Activated T-cell treated with anti-CD3 and anti-CD28 coated beads, Interleukin-2, amount 50 U/mL, for 24 hours (primary cell): ENCODE data around the gene ING4.

Source experiments
- DNase-seq: peaks from one replicate; pipeline ENCODE4 v3.0.0-alpha.2; 2020
- H3K27ac Mint-ChIP-seq: 2 replicates; pipeline ENCODE4 v1.8.0; 2020; ENCODE audit warnings: mild to moderate bottlenecking, mixed read lengths
- H3K27me3 Mint-ChIP-seq: 2 replicates; pipeline ENCODE4 v1.8.0; 2020; ENCODE audit warnings: mixed read lengths
- H3K36me3 Mint-ChIP-seq: 2 replicates; pipeline ENCODE4 v1.8.0; 2020; ENCODE audit warnings: low read depth, mixed read lengths
- H3K4me1 Mint-ChIP-seq: 2 replicates; pipeline ENCODE4 v1.8.0; 2020; ENCODE audit warnings: low read depth, mixed read lengths
- H3K4me3 Mint-ChIP-seq: 2 replicates; pipeline ENCODE4 v1.8.0; 2020; ENCODE audit warnings: mild to moderate bottlenecking, moderate library complexity, mixed read lengths
- H3K9me3 Mint-ChIP-seq: 2 replicates; pipeline ENCODE4 v1.8.0; 2020; ENCODE audit warnings: mixed read lengths

Gene ING4

DNA sequence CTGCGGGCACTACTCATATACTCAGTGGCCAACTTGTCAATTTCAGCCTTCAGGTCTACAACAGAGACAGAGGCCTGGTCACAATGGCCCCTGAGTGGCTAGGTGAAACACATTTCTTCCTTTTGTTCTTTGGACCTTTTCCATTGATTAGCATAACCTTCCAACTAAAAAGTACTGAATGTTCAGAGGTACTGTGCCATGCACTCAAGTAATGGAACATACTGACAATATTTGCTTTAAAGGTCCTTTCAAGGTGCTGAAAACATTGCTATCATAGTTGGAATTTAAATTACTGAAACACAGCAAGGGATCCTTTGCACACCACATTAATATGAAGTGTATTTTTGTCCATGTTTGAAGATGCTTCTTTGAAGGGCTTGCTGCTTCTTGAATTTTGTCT, 9.6 kb downstream of the ING4 start:
- Mint-ChIP-seq H3K9me3 (no peaks in the 10 kb centered on the region), H3K4me1 (peaks cover 4% of the 10 kb centered on the region), H3K4me3 (no peak overlapping the region), H3K36me3 (peaks cover 70% of the 10 kb centered on the region), H3K27me3 (no peaks in the 10 kb centered on the region), H3K27ac (no peak overlapping the region)
- DNase-seq = no peak

DNA sequence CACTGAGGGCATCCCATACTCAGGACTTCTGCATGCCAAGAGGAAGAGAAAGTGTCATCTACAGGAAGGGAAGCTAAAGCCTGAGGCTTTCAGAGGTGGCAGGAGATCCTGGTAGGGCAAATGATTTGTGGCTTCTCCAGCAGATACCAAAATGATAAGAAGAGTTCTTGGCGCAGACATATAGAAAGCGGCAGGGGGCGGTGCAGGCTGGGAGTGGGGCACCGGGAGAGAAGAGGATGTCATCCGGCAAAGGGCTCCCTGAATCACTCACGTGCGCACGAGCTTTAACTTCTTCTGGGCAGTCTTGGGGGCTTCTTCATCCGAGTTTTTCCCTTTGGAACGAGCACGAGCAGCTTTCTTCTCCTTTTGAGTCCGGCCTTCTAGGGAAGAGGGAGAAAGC, 10.5 kb downstream of the ING4 start:
- no peak overlapping the region for H3K27ac Mint-ChIP-seq
- H3K9me3 Mint-ChIP-seq = no peaks in the 10 kb centered on the region
- H3K27me3 Mint-ChIP-seq = no peaks in the 10 kb centered on the region
- peaks cover 70% of the 10 kb centered on the region for H3K36me3 Mint-ChIP-seq
- H3K4me3 Mint-ChIP-seq = no peak overlapping the region
- no peak for DNase-seq
- H3K4me1 Mint-ChIP-seq = peaks cover under 1% of the 10 kb centered on the region

DNA sequence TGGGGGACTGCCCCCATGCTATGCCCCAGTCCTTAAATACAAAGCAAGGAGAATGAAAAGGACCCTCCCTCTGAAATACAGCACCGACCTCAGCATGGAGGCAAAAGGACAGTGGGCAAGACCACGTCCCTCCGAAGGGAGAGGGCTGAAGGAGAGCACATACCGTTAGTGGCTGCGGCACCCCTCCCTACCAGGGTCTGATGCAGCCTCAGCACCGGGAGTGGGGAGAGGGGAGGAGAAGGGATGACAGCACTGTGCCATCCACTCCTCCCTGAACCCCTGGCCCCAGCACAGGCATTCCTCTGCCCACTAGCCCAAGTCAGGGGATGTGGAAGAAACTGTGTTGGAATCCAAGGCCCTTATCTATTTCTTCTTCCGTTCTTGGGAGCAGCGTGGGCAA, 12.1 kb downstream of the ING4 start:
- Mint-ChIP-seq H3K36me3 (peaks cover 66% of the 10 kb centered on the region), H3K9me3 (no peaks in the 10 kb centered on the region), H3K4me3 (no peak overlapping the region), H3K27me3 (no peaks in the 10 kb centered on the region), H3K27ac (no peak overlapping the region), H3K4me1 (peaks cover 10% of the 10 kb centered on the region)
- no peak for DNase-seq

DNA sequence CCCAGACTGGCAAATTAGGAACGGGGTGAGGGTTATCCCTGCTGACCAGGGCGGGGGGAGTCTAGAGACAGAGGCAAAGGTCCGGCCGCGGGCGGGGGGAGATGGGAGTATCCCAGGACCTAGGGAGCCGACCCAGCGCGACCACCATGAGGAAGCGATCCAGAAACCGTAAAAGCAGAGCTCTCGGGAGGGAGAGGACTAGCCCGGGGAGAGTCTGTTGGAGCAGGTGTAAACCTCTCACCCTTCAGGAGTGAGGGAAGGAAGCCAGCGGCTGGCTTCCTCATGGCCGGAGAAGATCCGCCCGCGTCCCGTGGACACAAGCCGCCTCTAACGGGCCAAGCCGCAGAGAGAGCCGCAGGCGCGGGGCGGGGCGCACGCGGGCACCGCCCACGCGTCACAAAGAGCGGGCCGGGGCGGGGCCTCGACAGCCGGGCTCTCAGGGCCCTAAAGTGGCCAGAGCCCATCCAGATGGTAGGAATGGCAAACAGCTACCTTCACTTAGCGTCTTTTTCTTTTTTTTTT, 15.8 kb downstream of the ING4 start, which contains the start of gene ACRBP:
ACRBP (minus strand) TSS at position 350 of the 522 bp plus-strand sequence; CDS start at position 284, 66 bp downstream.
- H3K4me1 Mint-ChIP-seq = peaks cover 10% of the 10 kb centered on the region
- H3K36me3 Mint-ChIP-seq = peaks cover 40% of the 10 kb centered on the region
- H3K27me3 Mint-ChIP-seq = no peaks in the 10 kb centered on the region
- H3K4me3 Mint-ChIP-seq = peak within 1 kb of the TSS; percentile 66
- peak within 1 kb of the TSS; percentile 76 for H3K27ac Mint-ChIP-seq
- peaks cover 14% of the 10 kb centered on the region for H3K9me3 Mint-ChIP-seq
- peak; percentile 66 for DNase-seq

DNA sequence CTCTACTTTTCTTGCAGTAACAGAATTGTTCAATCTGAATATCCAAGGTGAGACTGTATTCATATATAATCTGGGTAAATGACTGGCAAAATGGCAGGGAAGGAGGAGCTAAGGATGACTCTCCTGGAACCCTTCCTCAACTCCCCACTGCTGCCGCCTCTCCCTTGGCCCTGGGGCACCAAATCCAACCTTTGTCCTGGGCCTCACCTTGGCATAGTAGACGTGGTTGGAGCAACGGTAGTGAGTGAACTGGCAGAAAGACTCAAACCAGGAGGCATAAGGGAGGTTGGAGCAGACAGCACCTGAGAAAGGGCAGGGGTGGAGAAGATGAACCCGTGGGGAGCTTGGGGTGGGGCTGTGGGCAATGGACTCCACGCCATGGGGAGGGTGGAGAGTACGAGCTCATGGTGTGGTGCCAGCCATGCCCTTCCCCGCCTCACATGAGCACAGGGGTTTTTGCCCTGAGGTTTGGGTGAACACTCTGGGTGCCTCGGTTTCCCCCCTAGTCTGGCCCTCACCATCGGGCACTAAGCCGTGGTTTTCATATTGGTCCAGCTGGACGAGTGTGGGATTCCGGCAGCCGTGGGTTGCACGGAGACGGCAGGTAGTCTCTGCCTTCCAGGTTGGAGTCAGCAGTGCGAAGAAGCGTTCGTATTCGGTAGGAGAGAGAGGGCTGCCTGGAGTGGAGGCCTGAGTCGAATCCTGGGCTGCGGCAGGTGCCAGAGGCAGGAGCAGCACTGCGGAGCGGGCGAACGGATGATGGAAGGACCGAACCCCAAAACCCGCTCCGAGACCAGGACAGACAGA, 16.4 kb downstream of the ING4 start:
- Mint-ChIP-seq H3K4me3 (peak overlapping the region; percentile 66), H3K27me3 (no peaks in the 10 kb centered on the region), H3K36me3 (peaks cover 35% of the 10 kb centered on the region), H3K27ac (peak overlapping the region; percentile 76), H3K4me1 (peaks cover 10% of the 10 kb centered on the region), H3K9me3 (peaks cover 14% of the 10 kb centered on the region)
- no peak for DNase-seq

DNA sequence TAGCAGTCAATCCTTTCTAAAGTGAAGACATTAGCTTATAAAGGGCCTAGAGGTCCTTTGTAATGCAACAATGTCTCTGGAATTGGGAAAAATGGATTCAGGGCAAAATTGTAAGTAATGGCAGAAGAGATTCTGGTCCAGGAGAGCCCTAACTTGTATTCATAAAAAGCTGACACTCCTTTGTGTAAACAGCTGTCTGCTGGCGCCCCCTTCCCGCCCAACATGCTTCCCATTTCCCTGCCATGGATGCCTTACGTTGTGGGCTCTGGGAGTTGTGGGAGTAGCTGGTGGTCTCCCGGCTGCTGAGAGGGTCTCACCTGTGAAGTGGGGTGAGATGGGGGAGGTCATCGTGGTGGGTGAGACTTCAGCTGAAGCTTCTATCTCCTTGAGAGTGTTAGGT, 18.0 kb downstream of the ING4 start:
- peaks cover 10% of the 10 kb centered on the region for H3K4me1 Mint-ChIP-seq
- no peak overlapping the region for H3K27ac Mint-ChIP-seq
- H3K27me3 Mint-ChIP-seq = no peaks in the 10 kb centered on the region
- DNase-seq = no peak
- H3K9me3 Mint-ChIP-seq = peaks cover 14% of the 10 kb centered on the region
- H3K4me3 Mint-ChIP-seq = no peak overlapping the region
- H3K36me3 Mint-ChIP-seq = peaks cover 20% of the 10 kb centered on the region

DNA sequence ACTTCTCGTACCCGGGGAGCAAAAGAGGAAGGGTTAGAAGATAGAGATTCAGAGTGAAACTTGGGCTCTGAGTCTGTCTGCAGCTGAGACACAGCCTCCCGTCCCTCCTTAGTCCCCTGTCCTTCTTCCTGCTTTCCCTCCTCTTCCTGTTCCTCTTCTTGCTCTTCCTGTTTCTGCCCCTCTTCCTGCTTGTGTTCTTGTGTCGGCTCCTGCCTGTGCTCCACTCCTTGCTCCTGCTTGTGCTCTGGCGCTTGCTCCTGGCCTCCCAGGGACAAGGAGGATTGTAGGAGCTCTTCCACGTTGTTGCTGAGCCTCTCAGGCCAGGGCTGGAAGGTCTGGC, 18.7 kb downstream of the ING4 start:
- Mint-ChIP-seq H3K9me3 (peaks cover 14% of the 10 kb centered on the region), H3K27me3 (no peaks in the 10 kb centered on the region), H3K27ac (no peak overlapping the region), H3K36me3 (peaks cover 20% of the 10 kb centered on the region), H3K4me1 (peaks cover 10% of the 10 kb centered on the region), H3K4me3 (no peak overlapping the region)
- no peak for DNase-seq

DNA sequence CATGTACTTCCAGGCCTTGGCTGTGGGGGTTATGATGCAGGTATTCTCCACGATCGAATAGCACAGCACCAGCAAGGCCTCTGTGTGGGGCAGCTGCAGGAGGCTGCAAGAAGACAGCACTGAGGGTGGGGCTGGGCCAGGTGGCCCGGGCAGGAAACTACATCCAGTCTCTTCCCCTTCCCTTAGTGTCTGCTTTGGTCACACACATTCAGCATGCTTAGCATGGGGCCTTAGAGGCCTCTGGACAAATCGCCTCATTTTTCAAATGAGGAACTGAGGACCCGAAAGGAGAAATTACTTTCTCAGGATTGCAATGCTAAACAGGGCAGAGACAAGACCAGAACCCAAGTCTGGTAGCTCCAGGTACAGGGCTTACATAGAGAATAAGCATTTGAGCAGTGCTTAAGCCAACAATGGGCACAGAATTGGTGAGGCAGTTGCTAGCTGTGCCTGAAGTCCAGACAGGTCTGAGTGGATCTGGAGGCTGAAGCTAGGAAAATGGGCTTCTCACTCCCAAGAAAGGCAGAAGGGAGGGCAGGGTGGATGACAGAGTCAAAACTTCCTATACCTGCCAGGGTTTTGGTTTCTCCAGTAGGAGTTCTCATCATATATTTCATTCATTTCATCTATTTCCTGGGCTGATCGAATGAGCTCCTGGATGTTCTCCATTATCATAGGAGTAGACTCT, 19.2 kb downstream of the ING4 start:
- Mint-ChIP-seq H3K4me1 (peaks cover 10% of the 10 kb centered on the region), H3K36me3 (peaks cover 20% of the 10 kb centered on the region), H3K4me3 (no peak overlapping the region), H3K9me3 (peaks cover 14% of the 10 kb centered on the region), H3K27ac (no peak overlapping the region), H3K27me3 (no peaks in the 10 kb centered on the region)
- DNase-seq = no peak

DNA sequence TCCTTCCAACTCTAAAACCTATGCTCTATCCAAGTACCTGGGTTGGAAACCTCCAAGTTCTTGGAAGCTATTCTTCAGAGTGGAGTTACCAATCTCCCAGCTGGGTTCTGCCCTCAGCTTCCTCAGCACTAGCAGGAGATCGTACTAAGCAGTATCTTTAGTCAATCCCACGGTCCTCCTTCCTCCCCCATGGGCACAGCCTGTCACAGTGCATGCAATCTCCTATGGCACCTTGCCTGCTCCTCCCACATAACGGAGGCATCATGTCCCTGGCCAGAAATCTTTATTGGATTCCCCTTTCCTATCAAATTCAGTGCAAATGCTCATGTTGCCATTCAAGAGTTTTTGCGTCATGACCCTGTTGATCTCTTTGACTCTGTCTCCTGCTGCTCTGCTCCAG, 21.8 kb downstream of the ING4 start:
- Mint-ChIP-seq H3K27ac (no peak overlapping the region), H3K4me1 (peaks cover 5% of the 10 kb centered on the region), H3K9me3 (peaks cover 14% of the 10 kb centered on the region), H3K4me3 (no peak overlapping the region), H3K36me3 (peaks cover 4% of the 10 kb centered on the region), H3K27me3 (no peaks in the 10 kb centered on the region)
- DNase-seq = no peak

DNA sequence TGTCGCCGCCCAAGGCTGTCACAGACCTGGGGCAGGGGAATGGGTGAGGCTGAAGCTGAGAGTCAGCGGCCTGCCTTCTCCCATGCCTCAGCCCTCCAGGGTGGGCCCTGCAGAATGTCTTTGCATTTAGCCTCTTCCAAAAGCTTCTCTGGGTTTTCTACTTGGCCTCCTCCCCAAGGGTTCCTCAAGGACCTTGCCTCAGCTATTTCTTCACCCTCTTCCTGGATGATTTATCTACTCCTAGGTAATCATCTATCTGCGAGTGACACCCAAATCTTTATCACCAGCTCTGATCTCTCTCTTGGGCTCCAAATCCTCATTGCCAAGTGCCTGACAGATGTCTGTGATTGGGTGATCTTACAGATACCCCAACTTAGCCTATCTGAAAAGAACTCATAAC, 22.4 kb downstream of the ING4 start:
- peaks cover 14% of the 10 kb centered on the region for H3K9me3 Mint-ChIP-seq
- peaks cover 11% of the 10 kb centered on the region for H3K4me1 Mint-ChIP-seq
- peaks cover 3% of the 10 kb centered on the region for H3K36me3 Mint-ChIP-seq
- no peak overlapping the region for H3K4me3 Mint-ChIP-seq
- DNase-seq = no peak
- H3K27ac Mint-ChIP-seq = peak overlapping the region; percentile 0
- no peaks in the 10 kb centered on the region for H3K27me3 Mint-ChIP-seq

DNA sequence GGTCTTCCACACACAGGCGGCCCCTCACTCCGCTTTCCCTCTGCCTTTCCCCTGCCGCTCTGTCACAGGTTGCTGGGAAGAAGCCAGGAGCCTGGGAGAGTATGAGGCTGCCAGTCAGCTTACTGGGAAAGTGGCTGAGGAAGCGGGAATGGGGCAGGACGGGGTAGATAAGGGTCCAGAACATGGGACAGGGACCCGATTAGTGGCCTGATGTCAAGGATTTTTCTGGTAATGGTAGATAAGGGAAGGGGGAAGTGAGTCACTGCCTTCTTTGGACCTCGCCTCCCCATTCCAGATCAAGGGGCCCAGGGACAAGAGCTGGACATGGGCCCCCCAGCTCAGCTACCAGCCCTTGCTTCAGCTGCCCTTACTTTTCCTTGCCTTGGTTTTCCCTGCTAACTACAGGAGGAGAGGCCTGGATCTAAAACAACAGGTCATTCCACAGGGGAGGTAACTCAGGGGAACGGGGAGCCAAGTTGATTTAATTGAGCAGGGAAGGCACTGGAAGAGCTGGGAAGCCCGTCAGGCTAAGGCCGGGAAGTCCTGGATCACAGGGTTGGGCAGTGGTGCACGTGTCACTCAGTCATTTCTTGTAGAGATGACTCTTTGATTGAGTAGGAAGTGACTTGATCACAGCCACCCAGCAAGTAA, 23.6 kb downstream of the ING4 start:
- Mint-ChIP-seq H3K36me3 (peaks cover 3% of the 10 kb centered on the region), H3K27me3 (no peaks in the 10 kb centered on the region), H3K4me1 (peaks cover 24% of the 10 kb centered on the region), H3K4me3 (no peak overlapping the region), H3K27ac (no peak overlapping the region), H3K9me3 (peaks cover 9% of the 10 kb centered on the region)
- no peak for DNase-seq

DNA sequence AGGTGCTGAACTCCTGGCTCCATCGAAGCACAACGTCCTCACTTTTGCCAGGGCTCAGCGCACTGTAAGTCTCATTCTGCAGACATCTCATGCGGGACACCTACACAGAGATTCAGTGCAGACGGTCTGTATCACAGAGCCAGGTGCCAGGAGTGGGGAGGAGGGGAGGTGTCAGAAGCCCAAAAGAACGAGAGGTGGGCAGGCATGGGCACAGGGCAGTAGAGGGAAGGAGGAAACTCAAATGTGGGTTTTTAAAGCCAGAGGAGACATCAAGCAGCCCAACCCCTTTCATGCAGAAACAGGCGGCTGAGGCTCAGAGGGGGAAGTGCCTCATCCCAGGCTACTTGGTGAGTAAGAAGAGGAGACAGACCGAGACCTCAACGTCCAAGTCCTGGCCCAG, 24.6 kb downstream of the ING4 start:
- H3K9me3 Mint-ChIP-seq = peaks cover 4% of the 10 kb centered on the region
- H3K27me3 Mint-ChIP-seq = no peaks in the 10 kb centered on the region
- no peak overlapping the region for H3K27ac Mint-ChIP-seq
- peaks cover 28% of the 10 kb centered on the region for H3K4me1 Mint-ChIP-seq
- DNase-seq = no peak
- no peak overlapping the region for H3K4me3 Mint-ChIP-seq
- H3K36me3 Mint-ChIP-seq = peaks cover 3% of the 10 kb centered on the region

DNA sequence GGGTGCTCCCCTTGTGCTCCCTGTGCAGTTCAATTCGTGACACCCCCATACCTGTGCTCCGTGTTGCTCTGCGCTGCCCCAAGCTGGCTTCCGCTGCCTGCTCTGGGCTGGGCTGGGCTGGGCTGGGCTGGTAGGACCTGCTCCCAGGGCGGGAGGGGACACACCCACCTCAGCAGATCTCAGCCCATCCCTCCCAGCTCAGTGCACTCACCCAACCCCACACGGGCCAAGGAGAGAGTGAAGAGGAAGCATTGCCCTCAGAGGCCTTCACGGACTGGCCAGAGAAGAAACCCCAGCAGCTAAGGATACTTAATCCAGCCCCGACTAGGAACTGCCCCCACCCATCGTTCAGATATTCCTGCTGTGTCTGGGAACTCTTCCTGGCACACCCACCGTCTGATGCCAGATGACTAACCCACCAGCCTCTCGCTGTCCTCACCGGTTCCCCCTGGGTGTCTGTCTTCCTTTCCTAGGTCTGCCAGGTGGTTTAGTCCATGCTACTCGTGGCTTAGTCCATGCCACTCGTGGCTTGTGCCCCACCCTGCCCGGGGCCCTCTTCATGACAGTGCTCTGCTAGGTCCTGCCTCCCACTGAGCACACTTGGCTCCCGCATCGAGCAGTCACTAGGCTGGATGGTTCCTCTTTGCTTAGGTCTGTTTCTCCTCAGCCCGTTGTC, 26.9 kb downstream of the ING4 start, which contains the start of gene LPAR5:
LPAR5 (minus strand) TSS at position 104 of the 676 bp plus-strand sequence. CDS start 14,711 bp downstream, outside the sequence.
- Mint-ChIP-seq H3K4me3 (peak within 1 kb of the TSS; percentile 72), H3K9me3 (no peaks in the 10 kb centered on the region), H3K27me3 (no peaks in the 10 kb centered on the region), H3K27ac (peak within 1 kb of the TSS; percentile 89), H3K4me1 (peaks cover 51% of the 10 kb centered on the region), H3K36me3 (no peaks in the 10 kb centered on the region)
- peak; percentile 62 for DNase-seq

DNA sequence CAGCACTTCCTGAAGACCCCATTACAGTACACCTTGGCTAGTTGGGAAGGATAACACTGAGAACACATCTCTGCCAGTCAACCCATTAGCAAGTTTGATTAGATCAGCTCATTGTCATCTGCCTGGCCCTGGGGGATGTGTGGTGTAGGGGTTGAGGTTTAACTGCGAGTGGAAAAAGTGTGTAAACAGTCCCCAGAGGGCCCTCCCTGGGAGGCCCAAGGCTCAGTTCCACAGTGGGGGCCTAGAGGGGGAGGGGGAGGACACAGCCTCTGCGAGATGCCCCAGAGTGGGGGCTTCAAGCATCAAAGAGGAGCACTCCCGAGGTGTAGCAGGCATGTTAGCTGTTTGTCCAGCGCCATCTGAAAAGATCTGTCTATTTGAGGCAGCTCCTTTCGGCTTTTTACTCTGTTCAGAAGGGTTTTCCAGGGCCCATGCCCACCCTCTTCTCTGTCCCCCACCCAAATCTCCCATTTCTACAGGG, 27.5 kb downstream of the ING4 start:
- peak; percentile 71 for DNase-seq
- H3K27ac Mint-ChIP-seq = peak overlapping the region; percentile 89
- peak overlapping the region; percentile 72 for H3K4me3 Mint-ChIP-seq
- H3K27me3 Mint-ChIP-seq = no peaks in the 10 kb centered on the region
- H3K36me3 Mint-ChIP-seq = no peaks in the 10 kb centered on the region
- peaks cover 56% of the 10 kb centered on the region for H3K4me1 Mint-ChIP-seq
- no peaks in the 10 kb centered on the region for H3K9me3 Mint-ChIP-seq
